SK-N-SH (cell line): ENCODE results near the gene SYNJ2BP.

Experiments used
- ELF1 ChIP-seq: IDR thresholded peaks from 2 replicates; pipeline ENCODE4 v1.4.0; 2012
- EP300 ChIP-seq, 2 experiments: IDR thresholded peaks; 2 replicates each; pipeline versions ENCODE4 v1.4.0 to v1.6.1; 2012; ENCODE audit warnings: borderline replicate concordance in 1 of 2, low read depth in 1 of 2, low read length in 1 of 2
- EZH2phosphoT487 ChIP-seq: fragments of 200-600 bp; sonication (generic); IDR thresholded peaks from 2 replicates; pipeline ENCODE4 v1.6.1; 2017; ENCODE audit warnings: low read depth, mixed run types, mild to moderate bottlenecking, antibody characterized with exemption, moderate library complexity, borderline replicate concordance
- GABPA ChIP-seq: IDR thresholded peaks from 2 replicates; pipeline ENCODE4 v1.4.0; 2012; ENCODE audit warnings: low read depth, mild to moderate bottlenecking
- JUND ChIP-seq: IDR thresholded peaks from 2 replicates; pipeline ENCODE4 v1.4.0; 2012
- MXI1 ChIP-seq: IDR thresholded peaks from 2 replicates; pipeline ENCODE4 v1.6.1; 2012; ENCODE audit warnings: mild to moderate bottlenecking, low read depth, low read length, improper control_type of control experiment
- RAD21 ChIP-seq: IDR thresholded peaks from 2 replicates; pipeline ENCODE4 v1.6.1; 2012; ENCODE audit warnings: mild to moderate bottlenecking, low read length
- RFX5 ChIP-seq: IDR thresholded peaks from 2 replicates; pipeline ENCODE4 v1.6.1; 2012; ENCODE audit warnings: mild to moderate bottlenecking, improper control_type of control experiment, low read length
- SIN3A ChIP-seq: IDR thresholded peaks from 2 replicates; pipeline ENCODE4 v1.6.1; 2012; ENCODE audit warnings: low read depth, mild to moderate bottlenecking, low read length, moderate library complexity, borderline replicate concordance
- TCF12 ChIP-seq: IDR thresholded peaks from 2 replicates; pipeline ENCODE4 v1.4.0; 2012
- TF ChIP-seq, protein P1 (sequence below): IDR thresholded peaks from 2 replicates; pipeline ENCODE4 v1.6.1; 2012; ENCODE audit warnings: mild to moderate bottlenecking, low read depth, low read length, moderate library complexity
- TF ChIP-seq, protein P2 (sequence below): fragments of 200-600 bp; sonication (generic); IDR thresholded peaks from 2 replicates; pipeline ENCODE4 v1.6.1; 2017; ENCODE audit warnings: antibody characterized with exemption, mild to moderate bottlenecking, moderate library complexity

DNA sequence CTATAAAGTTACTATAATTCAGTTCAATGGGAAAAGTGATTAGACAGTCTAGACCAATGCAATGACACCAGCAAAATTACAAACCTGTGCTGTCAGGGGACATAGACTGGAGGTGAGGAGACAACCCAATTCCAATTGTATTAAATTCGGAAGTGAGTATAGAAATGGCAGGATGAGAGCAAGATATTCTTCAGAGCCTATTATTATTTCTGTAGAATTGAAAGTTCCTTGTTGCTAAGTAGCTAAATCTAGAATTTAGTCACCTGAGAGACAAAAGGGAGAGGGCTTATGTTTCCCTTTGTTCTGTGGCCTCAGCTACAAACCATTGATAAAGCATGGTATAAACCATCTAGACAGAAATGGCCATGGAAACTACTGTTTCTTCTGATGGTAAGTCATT lies 35.0 kb upstream of the SYNJ2BP start, which contains the start of gene ADAM21:
- TF ChIP-seq SIN3A (no peak), GABPA (no peak), EP300 (IDR thresholded peaks at IDR 0.05; ENCODE audit: borderline replicate concordance in 1 of 2, low read depth in 1 of 2, low read length in 1 of 2) (no peak), TCF12 (no peak), RAD21 (no peak), RFX5 (no peak), EZH2phosphoT487 (no peak), ELF1 (no peak), MXI1 (no peak), JUND (no peak)
- TF ChIP-seq, protein P1, sequence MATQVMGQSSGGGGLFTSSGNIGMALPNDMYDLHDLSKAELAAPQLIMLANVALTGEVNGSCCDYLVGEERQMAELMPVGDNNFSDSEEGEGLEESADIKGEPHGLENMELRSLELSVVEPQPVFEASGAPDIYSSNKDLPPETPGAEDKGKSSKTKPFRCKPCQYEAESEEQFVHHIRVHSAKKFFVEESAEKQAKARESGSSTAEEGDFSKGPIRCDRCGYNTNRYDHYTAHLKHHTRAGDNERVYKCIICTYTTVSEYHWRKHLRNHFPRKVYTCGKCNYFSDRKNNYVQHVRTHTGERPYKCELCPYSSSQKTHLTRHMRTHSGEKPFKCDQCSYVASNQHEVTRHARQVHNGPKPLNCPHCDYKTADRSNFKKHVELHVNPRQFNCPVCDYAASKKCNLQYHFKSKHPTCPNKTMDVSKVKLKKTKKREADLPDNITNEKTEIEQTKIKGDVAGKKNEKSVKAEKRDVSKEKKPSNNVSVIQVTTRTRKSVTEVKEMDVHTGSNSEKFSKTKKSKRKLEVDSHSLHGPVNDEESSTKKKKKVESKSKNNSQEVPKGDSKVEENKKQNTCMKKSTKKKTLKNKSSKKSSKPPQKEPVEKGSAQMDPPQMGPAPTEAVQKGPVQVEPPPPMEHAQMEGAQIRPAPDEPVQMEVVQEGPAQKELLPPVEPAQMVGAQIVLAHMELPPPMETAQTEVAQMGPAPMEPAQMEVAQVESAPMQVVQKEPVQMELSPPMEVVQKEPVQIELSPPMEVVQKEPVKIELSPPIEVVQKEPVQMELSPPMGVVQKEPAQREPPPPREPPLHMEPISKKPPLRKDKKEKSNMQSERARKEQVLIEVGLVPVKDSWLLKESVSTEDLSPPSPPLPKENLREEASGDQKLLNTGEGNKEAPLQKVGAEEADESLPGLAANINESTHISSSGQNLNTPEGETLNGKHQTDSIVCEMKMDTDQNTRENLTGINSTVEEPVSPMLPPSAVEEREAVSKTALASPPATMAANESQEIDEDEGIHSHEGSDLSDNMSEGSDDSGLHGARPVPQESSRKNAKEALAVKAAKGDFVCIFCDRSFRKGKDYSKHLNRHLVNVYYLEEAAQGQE = no peak
- TF ChIP-seq, protein P2, sequence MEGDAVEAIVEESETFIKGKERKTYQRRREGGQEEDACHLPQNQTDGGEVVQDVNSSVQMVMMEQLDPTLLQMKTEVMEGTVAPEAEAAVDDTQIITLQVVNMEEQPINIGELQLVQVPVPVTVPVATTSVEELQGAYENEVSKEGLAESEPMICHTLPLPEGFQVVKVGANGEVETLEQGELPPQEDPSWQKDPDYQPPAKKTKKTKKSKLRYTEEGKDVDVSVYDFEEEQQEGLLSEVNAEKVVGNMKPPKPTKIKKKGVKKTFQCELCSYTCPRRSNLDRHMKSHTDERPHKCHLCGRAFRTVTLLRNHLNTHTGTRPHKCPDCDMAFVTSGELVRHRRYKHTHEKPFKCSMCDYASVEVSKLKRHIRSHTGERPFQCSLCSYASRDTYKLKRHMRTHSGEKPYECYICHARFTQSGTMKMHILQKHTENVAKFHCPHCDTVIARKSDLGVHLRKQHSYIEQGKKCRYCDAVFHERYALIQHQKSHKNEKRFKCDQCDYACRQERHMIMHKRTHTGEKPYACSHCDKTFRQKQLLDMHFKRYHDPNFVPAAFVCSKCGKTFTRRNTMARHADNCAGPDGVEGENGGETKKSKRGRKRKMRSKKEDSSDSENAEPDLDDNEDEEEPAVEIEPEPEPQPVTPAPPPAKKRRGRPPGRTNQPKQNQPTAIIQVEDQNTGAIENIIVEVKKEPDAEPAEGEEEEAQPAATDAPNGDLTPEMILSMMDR = no peak
